Activated naive CD4-positive, alpha-beta T cell treated with anti-CD3 and anti-CD28 coated beads for 36 hours (primary cell): ENCODE measurements around the gene SNX27. TPM values are rescaled to one million over a fixed set of nuclear protein-coding genes. Genes with fewer than 3 reads are reported as not detected.
A peak's percentile ranks its signal among the peaks of the same experiment; 100 is the strongest.
"Not testable (repeated sequence)": the region's sequence is repeated elsewhere in the genome, so short reads cannot be mapped to it uniquely, and the experiment has no call there.

Experiments
- CTCF ChIA-PET: fragments of 350-600 bp; sonication (Branson Sonifier 250); formaldehyde crosslinking; loops from one replicate; lab custom pipeline; 2021; ENCODE audit warnings: antibody characterized with exemption; lab: Charles Lee
- DNase-seq: peaks from one replicate; pipeline ENCODE4 v3.0.0-alpha.2; 2020
- H3K27ac Mint-ChIP-seq: one replicate; pipeline ENCODE4 v1.8.0; 2021; ENCODE audit warnings: mild to moderate bottlenecking, mixed read lengths
- H3K27me3 Mint-ChIP-seq: one replicate; pipeline ENCODE4 v1.8.0; 2021; ENCODE audit warnings: low read depth, mixed read lengths
- H3K36me3 Mint-ChIP-seq: one replicate; pipeline ENCODE4 v1.8.0; 2021; ENCODE audit warnings: low read depth, mixed read lengths
- H3K4me1 Mint-ChIP-seq: one replicate; pipeline ENCODE4 v1.8.0; 2021; ENCODE audit warnings: low read depth, mixed read lengths
- H3K4me3 Mint-ChIP-seq: one replicate; pipeline ENCODE4 v1.8.0; 2021; ENCODE audit warnings: mild to moderate bottlenecking, moderate library complexity, mixed read lengths
- H3K9me3 Mint-ChIP-seq: one replicate; pipeline ENCODE4 v1.8.0; 2021; ENCODE audit warnings: mixed read lengths
- intact Hi-C: fragments of 100-400 bp; cut with micrococcal nuclease; formaldehyde crosslinking; loops from one replicate; pipeline ENCODE4 v1.15.1; 2023
- total RNA-seq, 2 experiments: library from RNA; stranded (reverse); gene quantifications; one replicate each; pipeline ENCODE4 v1.2.3, GENCODE V29; 2021

The SNX27 gene
- total RNA-seq, 2 experiments from 2014 or later: 22.9 to 23.6 TPM

GRCh38 chr1:151581921-151582320 is 29.9 kb upstream of the SNX27 start:
- Mint-ChIP-seq H3K4me1 (no peaks in the 10 kb centered on the region), H3K4me3 (no peak overlapping the region), H3K9me3 (no peaks in the 10 kb centered on the region), H3K36me3 (peaks cover 1% of the 10 kb centered on the region), H3K27ac (no peak overlapping the region), H3K27me3 (no peaks in the 10 kb centered on the region)
- CTCF ChIA-PET: interaction anchor here (0.8 to 1.0 kb wide), 2 partner anchors 12 to 17 kb away, joined by 3 to 7 read pairs; no protein-coding TSS in a partner anchor
- no peak for DNase-seq
- intact Hi-C loops: no loop called here

- no peaks in the 10 kb centered on the region for H3K9me3 Mint-ChIP-seq
- H3K4me1 Mint-ChIP-seq: no peaks in the 10 kb centered on the region
- no peak overlapping the region for H3K27ac Mint-ChIP-seq
- no peak overlapping the region for H3K4me3 Mint-ChIP-seq
- no peaks in the 10 kb centered on the region for H3K27me3 Mint-ChIP-seq
- CTCF ChIA-PET: interaction anchor here (0.6 to 1.4 kb wide), 2 partner anchors 10 to 295 kb away, joined by 3 to 5 read pairs; no protein-coding TSS in a partner anchor
- intact Hi-C loops: no loop called here
- DNase-seq: no peak
- peaks cover 1% of the 10 kb centered on the region for H3K36me3 Mint-ChIP-seq
Observed at GRCh38 chr1:151583796-151584195, 28.1 kb upstream of the SNX27 start.

DNA sequence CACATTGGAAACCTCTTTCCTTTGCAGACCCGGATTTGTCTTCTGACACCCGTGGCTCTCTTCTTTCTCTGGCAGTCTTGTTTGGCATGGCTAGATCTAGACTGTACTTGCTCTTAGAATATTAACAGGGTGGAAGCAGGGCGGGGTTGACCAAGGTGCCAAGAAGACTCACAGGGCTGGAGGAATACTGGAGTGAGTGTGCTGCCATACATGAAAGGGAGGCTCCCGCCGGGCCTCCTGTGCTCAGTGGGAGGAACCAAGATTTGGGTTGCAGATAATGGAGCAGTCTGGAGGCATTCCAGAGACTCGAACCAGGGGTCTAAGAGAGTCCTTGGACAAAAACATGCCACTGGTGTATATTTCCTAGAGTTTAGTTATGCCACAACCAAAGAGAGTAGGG is 27.6 kb upstream of the SNX27 start:
- DNase-seq: no peak
- Mint-ChIP-seq H3K27me3 (no peaks in the 10 kb centered on the region), H3K9me3 (no peaks in the 10 kb centered on the region), H3K27ac (no peak overlapping the region), H3K4me1 (no peaks in the 10 kb centered on the region), H3K4me3 (no peak overlapping the region), H3K36me3 (peaks cover 1% of the 10 kb centered on the region)
- intact Hi-C loops: no loop called here
- CTCF ChIA-PET: interaction anchor here (1.4 kb wide), 1 partner anchor 10 kb away, joined by 5 read pairs; no protein-coding TSS in a partner anchor

DNA sequence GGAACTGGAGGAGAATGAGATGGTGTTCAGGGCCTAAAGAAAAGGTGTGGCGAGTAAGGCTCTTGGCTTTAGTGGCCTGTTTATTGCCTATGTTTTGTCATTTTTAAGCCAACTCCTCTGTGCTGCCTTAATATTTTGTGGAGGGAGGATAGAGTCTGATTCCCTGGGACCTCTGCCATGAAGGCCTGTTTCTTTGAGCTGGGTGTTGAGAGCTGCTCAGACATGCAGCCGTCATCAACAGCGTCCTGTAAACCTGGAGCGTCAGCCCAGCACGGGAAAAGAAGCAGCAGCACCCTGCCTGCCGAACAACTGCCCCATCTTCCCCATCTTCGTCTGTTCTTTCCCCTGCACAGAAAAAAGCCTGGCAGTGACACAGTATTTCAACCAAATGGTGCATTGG is 27.1 kb upstream of the SNX27 start:
- H3K36me3 Mint-ChIP-seq: no peaks in the 10 kb centered on the region
- intact Hi-C loops: no loop called here
- H3K4me3 Mint-ChIP-seq: no peak overlapping the region
- H3K4me1 Mint-ChIP-seq: no peaks in the 10 kb centered on the region
- CTCF ChIA-PET: no interaction called here
- DNase-seq: no peak
- H3K27ac Mint-ChIP-seq: no peak overlapping the region
- no peaks in the 10 kb centered on the region for H3K9me3 Mint-ChIP-seq
- H3K27me3 Mint-ChIP-seq: no peaks in the 10 kb centered on the region

DNA sequence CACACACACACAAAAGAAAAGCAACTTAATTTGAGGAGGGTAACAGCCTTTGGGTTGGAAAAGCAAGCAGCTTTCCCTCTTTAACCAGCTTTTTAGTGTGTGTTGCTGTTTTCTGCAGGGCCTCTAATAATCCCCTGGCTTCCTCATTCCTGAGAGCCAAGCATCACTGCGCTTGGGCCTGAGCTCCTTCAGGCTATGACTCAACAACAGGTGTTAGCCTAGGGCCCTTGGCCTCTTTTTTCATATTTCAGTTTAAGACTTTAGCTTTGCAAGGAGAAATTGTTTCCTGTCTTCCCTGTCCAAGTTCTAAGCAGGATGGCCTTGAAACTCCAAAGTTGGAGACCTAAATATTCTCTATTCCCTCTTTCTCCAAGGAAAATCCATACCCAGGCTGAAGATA is 26.2 kb upstream of the SNX27 start:
- no peaks in the 10 kb centered on the region for H3K36me3 Mint-ChIP-seq
- H3K27me3 Mint-ChIP-seq: no peaks in the 10 kb centered on the region
- H3K4me1 Mint-ChIP-seq: no peaks in the 10 kb centered on the region
- intact Hi-C loops: no loop called here
- DNase-seq: no peak
- H3K27ac Mint-ChIP-seq: no peak overlapping the region
- CTCF ChIA-PET: interaction anchor here (0.9 to 1.0 kb wide), 2 partner anchors 8 to 11 kb away, joined by 3 read pairs; no protein-coding TSS in a partner anchor
- H3K9me3 Mint-ChIP-seq: peaks cover under 1% of the 10 kb centered on the region
- H3K4me3 Mint-ChIP-seq: no peak overlapping the region

DNA sequence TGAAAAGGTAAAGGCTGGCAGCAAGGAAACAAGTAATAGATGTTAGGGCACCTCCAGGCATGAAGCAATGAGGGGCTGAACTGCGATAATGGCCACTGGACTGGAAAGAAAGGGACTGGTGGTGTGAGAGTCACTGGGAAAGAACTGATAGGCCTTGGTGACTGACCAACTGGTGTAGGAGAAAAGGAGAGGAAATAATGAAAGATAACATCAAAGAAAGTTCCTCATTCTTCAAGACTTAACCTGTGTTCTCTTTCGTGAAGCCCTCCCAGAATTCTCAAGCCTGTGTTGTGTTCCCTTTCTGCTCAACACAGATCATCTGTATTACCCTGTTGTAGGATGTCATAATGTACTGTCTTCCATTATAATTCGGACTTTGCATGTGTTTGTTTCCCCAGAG is 20.9 kb upstream of the SNX27 start:
- Mint-ChIP-seq H3K27ac (no peak overlapping the region), H3K4me3 (no peak overlapping the region), H3K4me1 (peaks cover 10% of the 10 kb centered on the region), H3K27me3 (no peaks in the 10 kb centered on the region), H3K9me3 (peaks cover 6% of the 10 kb centered on the region), H3K36me3 (no peaks in the 10 kb centered on the region)
- CTCF ChIA-PET: interaction anchor here (1.0 kb wide), 1 partner anchor 29 kb away, joined by 3 read pairs; no protein-coding TSS in a partner anchor
- no peak for DNase-seq
- intact Hi-C loops: no loop called here

DNA sequence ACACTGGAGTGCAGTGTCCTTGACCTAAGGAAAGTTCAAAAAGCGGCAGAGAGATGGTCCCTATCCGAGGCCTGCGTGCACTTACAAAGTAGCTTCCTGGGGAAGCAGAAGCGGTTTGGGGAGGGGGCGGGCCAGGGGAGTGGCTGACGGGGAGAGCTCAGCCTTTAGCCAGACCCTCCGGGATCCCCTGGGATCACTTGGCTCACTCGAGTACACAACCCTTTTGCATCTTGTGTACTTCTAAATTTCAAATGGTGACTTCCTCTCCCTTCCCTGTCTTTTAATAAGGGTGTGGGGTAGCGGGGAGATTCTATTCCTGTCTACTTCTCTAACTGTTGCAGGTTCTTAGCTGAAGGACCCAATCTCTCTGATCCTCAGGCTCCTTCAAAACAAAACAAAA is 18.1 kb upstream of the SNX27 start:
- H3K27ac Mint-ChIP-seq: no peak overlapping the region
- intact Hi-C loops: loop anchor here (1.0 kb wide), 2 partner anchors 142 to 243 kb away; no protein-coding TSS in a partner anchor
- H3K9me3 Mint-ChIP-seq: peaks cover 6% of the 10 kb centered on the region

GRCh38 chr1:151594143-151594625 is 17.7 kb upstream of the SNX27 start:
- CTCF ChIA-PET: interaction anchor here (0.6 to 2.5 kb wide), 34 partner anchors 9 to 243 kb away, joined by 3 to 19 read pairs (median 4); partner anchors contain the start of gene CGN
- H3K27me3 Mint-ChIP-seq: no peaks in the 10 kb centered on the region
- H3K4me3 Mint-ChIP-seq: peak overlapping the region; percentile 50
- DNase-seq: peak; percentile 94
- H3K9me3 Mint-ChIP-seq: peaks cover 6% of the 10 kb centered on the region
- H3K36me3 Mint-ChIP-seq: no peaks in the 10 kb centered on the region
- H3K4me1 Mint-ChIP-seq: peaks cover 10% of the 10 kb centered on the region
- H3K27ac Mint-ChIP-seq: no peak overlapping the region
- intact Hi-C loops: loop anchor here (1.0 kb wide), 2 partner anchors 141 to 242 kb away; no protein-coding TSS in a partner anchor

More for the DNA sequence above, 18.1 kb upstream of the SNX27 start:
- CTCF ChIA-PET: interaction anchor here (0.6 to 2.5 kb wide), 34 partner anchors 8 to 243 kb away, joined by 3 to 19 read pairs (median 4); partner anchors contain the start of gene CGN
- Mint-ChIP-seq H3K27me3 (no peaks in the 10 kb centered on the region), H3K36me3 (no peaks in the 10 kb centered on the region), H3K4me3 (peak overlapping the region; percentile 50), H3K4me1 (peaks cover 10% of the 10 kb centered on the region)
- peak; percentile 12 for DNase-seq

DNA sequence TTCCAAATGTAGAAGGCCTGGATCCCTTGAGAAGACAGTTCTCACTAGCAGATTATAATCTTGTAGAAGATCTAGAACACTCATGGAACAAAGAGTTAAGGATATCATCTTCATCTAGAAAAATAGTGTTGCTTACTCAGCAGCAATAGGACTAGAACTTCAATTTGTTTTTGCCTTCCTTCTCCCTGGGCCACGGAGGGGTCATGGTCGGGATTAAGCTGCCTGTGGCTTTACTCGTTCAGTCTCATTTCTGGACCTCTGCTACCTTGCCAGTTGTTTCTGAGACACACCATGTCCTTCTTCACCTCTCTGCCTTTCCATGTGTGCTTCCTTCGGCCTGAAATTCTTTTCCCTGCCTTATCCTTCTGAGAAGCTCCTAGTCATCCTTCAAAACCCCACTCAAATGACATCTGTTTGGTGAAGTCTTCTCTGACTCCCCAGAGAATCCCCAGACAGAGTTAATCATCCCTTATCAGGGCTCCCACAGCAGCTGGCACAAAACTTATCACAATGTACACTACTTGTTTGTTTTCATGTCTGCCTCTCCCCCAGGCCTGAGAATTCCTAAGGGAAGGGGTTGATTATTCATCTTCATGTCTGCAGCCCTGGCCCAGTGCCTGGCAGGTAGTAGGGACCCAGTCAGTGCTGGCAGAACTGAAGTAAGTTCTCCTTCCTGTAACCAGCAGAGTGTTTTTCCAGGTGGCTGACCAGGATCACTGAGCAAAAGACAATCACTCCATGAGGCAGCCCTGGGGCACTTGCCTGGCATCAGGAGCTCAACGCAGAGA is 15.5 kb upstream of the SNX27 start:
- H3K4me1 Mint-ChIP-seq: peaks cover 10% of the 10 kb centered on the region
- intact Hi-C loops: no loop called here
- no peaks in the 10 kb centered on the region for H3K36me3 Mint-ChIP-seq
- H3K27me3 Mint-ChIP-seq: no peaks in the 10 kb centered on the region
- no peak overlapping the region for H3K4me3 Mint-ChIP-seq
- DNase-seq: no peak
- CTCF ChIA-PET: interaction anchor here (0.6 to 1.3 kb wide), 3 partner anchors 24 to 163 kb away, joined by 3 to 4 read pairs (median 4); no protein-coding TSS in a partner anchor
- H3K27ac Mint-ChIP-seq: no peak overlapping the region
- no peaks in the 10 kb centered on the region for H3K9me3 Mint-ChIP-seq

DNA sequence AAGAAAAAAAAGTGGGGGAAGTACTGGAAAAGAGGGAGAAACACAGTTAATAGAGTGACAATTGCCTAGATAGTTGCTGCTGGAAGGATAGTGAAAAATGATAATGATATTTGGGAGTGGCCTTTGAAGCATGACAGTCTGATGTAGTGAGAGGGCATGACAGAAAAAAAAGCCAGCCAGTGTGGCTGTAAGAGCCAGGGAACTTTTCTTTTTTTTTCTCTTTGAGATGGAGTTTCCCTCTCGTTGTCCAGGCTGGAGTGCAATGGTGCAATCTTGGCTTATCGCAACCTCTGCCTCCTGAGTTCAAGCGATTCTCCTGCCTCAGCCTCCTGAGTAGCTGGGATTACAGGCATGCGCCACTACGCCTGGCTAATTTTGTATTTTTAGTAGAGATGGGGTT is 9.3 kb upstream of the SNX27 start:
- H3K27me3 Mint-ChIP-seq, H3K4me3 Mint-ChIP-seq, H3K4me1 Mint-ChIP-seq, H3K36me3 Mint-ChIP-seq, DNase-seq, H3K27ac Mint-ChIP-seq, intact Hi-C loops, H3K9me3 Mint-ChIP-seq, CTCF ChIA-PET: not testable (repeated sequence)

GRCh38 chr1:151604291-151604690 is 7.6 kb upstream of the SNX27 start:
- Mint-ChIP-seq H3K4me1 (peaks cover 6% of the 10 kb centered on the region), H3K27me3 (peaks cover 7% of the 10 kb centered on the region), H3K36me3 (no peaks in the 10 kb centered on the region), H3K9me3 (no peaks in the 10 kb centered on the region), H3K27ac (no peak overlapping the region), H3K4me3 (no peak overlapping the region)
- no peak for DNase-seq
- CTCF ChIA-PET: no interaction called here
- intact Hi-C loops: no loop called here

DNA sequence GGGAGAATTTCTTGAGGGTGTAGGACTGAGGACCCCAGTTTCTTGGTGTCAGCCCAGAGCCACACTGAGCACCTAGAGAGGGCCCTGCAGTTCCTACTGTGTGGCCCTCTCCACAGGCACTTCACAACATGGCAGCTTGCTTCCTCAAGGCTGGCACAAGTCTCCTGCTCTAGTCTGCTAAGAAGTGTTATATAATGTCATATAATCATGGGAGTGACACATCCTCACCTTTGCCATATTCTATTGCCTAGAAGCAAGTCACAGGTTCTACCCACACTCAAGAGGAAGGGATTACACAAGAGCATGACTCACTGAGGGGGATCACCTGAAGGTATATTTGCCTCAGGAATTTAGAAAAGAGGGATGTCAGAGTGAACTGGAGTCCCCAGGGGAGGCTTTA is 5.5 kb upstream of the SNX27 start:
- CTCF ChIA-PET: interaction anchor here (2.0 kb wide), 1 partner anchor 12 kb away, joined by 5 read pairs; no protein-coding TSS in a partner anchor
- Mint-ChIP-seq H3K4me3 (no peak overlapping the region), H3K27me3 (peaks cover 7% of the 10 kb centered on the region), H3K9me3 (no peaks in the 10 kb centered on the region), H3K36me3 (no peaks in the 10 kb centered on the region), H3K27ac (no peak overlapping the region), H3K4me1 (peaks cover 11% of the 10 kb centered on the region)
- peak; percentile 24 for DNase-seq
- intact Hi-C loops: no loop called here
